Lower leg skin (tissue), 3 donors: Measurements from ENCODE around the gene UBQLN3.

Experiments
- CTCF ChIP-seq, 3 donors: fragments of 450-650 bp; IDR thresholded peaks; one replicate each; pipeline ENCODE4 v1.5.1; 2016; ENCODE audit warnings: antibody characterized with exemption in 3 of 3, mild to moderate bottlenecking in 3 of 3, moderate library complexity in 2 of 3
- POLR2A ChIP-seq, 2 donors: fragments of 450-650 bp; IDR thresholded peaks; one replicate each; pipeline ENCODE4 v1.6.1; 2016 to 2017; ENCODE audit warnings: antibody characterized with exemption in 2 of 2, mild to moderate bottlenecking in 1 of 2, moderate library complexity in 1 of 2

GRCh38 chr11:5489576-5490357 is 20.0 kb downstream of the UBQLN3 start:
- TF ChIP-seq CTCF (IDR thresholded peaks at IDR 0.05) (no peak), POLR2A (IDR thresholded peaks at IDR 0.05) (no peak)
